ENCODE data around the gene OMP. TPM values are rescaled to one million over a fixed set of nuclear protein-coding genes. Genes with fewer than 3 reads are reported as not detected.

OMP gene
- polyA plus RNA-seq, 3 donors, result not detected

- no peak for TF ChIP-seq CTCF (IDR thresholded peaks at IDR 0.05)
- H3K27me3 ChIP-seq (ENCODE audit: control insufficient read depth in 2 of 2, insufficient read depth in 2 of 2, low read length in 2 of 2), result no peaks in the 10 kb centered on the region
Measured at GRCh38 chr11:77118086-77118485, 15.4 kb downstream of the OMP start.

GRCh38 chr11:77118971-77119370 is 16.3 kb downstream of the OMP start:
- H3K4me1 Mint-ChIP-seq, result no peaks in the 10 kb centered on the region
- DNase-seq, result no peak
- no peaks in the 10 kb centered on the region for H3K4me1 ChIP-seq (ENCODE audit: control insufficient read depth in 1 of 2, insufficient read depth in 2 of 2, low read length in 2 of 2)
- H3K9me3 Mint-ChIP-seq, result peaks cover 0 to 3% (median 0%) of the 10 kb centered on the region in 7 donors
- H3K4me2 ChIP-seq (replicated peaks; ENCODE audit: extremely low read depth, low read length, poor library complexity, severe bottlenecking), result no peak overlapping the region
- no peaks in the 10 kb centered on the region for H3K9me3 ChIP-seq (replicated peaks in 1 of 2; ENCODE audit: control insufficient read depth in 1 of 2, insufficient read depth in 1 of 2, low read length in 2 of 2)
- no peaks in the 10 kb centered on the region for H3K36me3 ChIP-seq (replicated peaks in 1 of 2; ENCODE audit: control insufficient read depth in 1 of 2, insufficient read depth in 2 of 2, low read length in 2 of 2)
- H3K4me3 ChIP-seq (replicated peaks in 1 of 3; ENCODE audit: low read depth in 2 of 3, low read length in 3 of 3), result no peak overlapping the region
- H3K27ac Mint-ChIP-seq, result no peak overlapping the region
- no peaks in the 10 kb centered on the region for H3K27me3 ChIP-seq (ENCODE audit: control insufficient read depth in 2 of 2, insufficient read depth in 2 of 2, low read length in 2 of 2)
- H3K27me3 Mint-ChIP-seq (ENCODE audit: low read depth in 3 of 3), result peaks cover 0 to 4% (median 3%) of the 10 kb centered on the region in 3 donors
- H3K79me2 ChIP-seq (ENCODE audit: insufficient read depth, low read length), result no peaks in the 10 kb centered on the region
- 97% methylated on average over 12 of the region's 12 CpGs for WGBS (ENCODE audit: insufficient coverage)
- no peaks in the 10 kb centered on the region for H4K20me1 ChIP-seq (ENCODE audit: insufficient read depth, low read length)
- no peaks in the 10 kb centered on the region for H3K36me3 Mint-ChIP-seq
- intact Hi-C loops (cut with micrococcal nuclease), result no loop called here
- no peak overlapping the region for H3K4me3 Mint-ChIP-seq
- no peak overlapping the region for H3K27ac ChIP-seq (ENCODE audit: low read depth in 1 of 2, low read length in 2 of 2)
- H3K9ac ChIP-seq (ENCODE audit: insufficient read depth, low read length, poor library complexity, severe bottlenecking), result no peak overlapping the region
- no peak for TF ChIP-seq CTCF (IDR thresholded peaks at IDR 0.05)
- no peak overlapping the region for H2AFZ ChIP-seq (ENCODE audit: insufficient read depth, low read depth, low read length, poor library complexity, severe bottlenecking)

More at GRCh38 chr11:77118086-77118485, 15.4 kb downstream of the OMP start:
- Histone ChIP-seq H3K4me3 (replicated peaks in 1 of 3; ENCODE audit: low read depth in 2 of 3, low read length in 3 of 3) (no peak overlapping the region), H3K4me2 (replicated peaks; ENCODE audit: extremely low read depth, low read length, poor library complexity, severe bottlenecking) (no peak overlapping the region), H3K79me2 (ENCODE audit: insufficient read depth, low read length) (no peaks in the 10 kb centered on the region), H3K36me3 (replicated peaks in 1 of 2; ENCODE audit: control insufficient read depth in 1 of 2, insufficient read depth in 2 of 2, low read length in 2 of 2) (no peaks in the 10 kb centered on the region), H3K9ac (ENCODE audit: insufficient read depth, low read length, poor library complexity, severe bottlenecking) (no peak overlapping the region), H4K20me1 (ENCODE audit: insufficient read depth, low read length) (no peaks in the 10 kb centered on the region), H3K27ac (ENCODE audit: low read depth in 1 of 2, low read length in 2 of 2) (no peak overlapping the region), H3K4me1 (ENCODE audit: control insufficient read depth in 1 of 2, insufficient read depth in 2 of 2, low read length in 2 of 2) (no peaks in the 10 kb centered on the region), H3K9me3 (replicated peaks in 1 of 2; ENCODE audit: control insufficient read depth in 1 of 2, insufficient read depth in 1 of 2, low read length in 2 of 2) (no peaks in the 10 kb centered on the region), H2AFZ (ENCODE audit: insufficient read depth, low read depth, low read length, poor library complexity, severe bottlenecking) (no peak overlapping the region)
- H3K9me3 Mint-ChIP-seq, result peaks cover 0 to 3% (median 0%) of the 10 kb centered on the region in 7 donors
- DNase-seq, result no peak
- no peaks in the 10 kb centered on the region for H3K36me3 Mint-ChIP-seq
- H3K27ac Mint-ChIP-seq, result no peak overlapping the region
- 98% methylated on average over 15 of the region's 17 CpGs for WGBS (ENCODE audit: insufficient coverage)
- H3K4me1 Mint-ChIP-seq, result peaks cover 4% of the 10 kb centered on the region
- no peak overlapping the region for H3K4me3 Mint-ChIP-seq
- intact Hi-C loops (cut with micrococcal nuclease), result no loop called here
- peaks cover 0 to 3% (median 0%) of the 10 kb centered on the region in 3 donors for H3K27me3 Mint-ChIP-seq (ENCODE audit: low read depth in 3 of 3)
